GM13977 (cell line): ENCODE data around the gene PRDM5.
"Not testable (repeated sequence)": the region's sequence is repeated elsewhere in the genome, so short reads cannot be mapped to it uniquely, and the experiment has no call there.

ENCODE experiments used
- DNase-seq: peaks from one replicate; pipeline ENCODE4 v3.0.0; 2012; ENCODE audit warnings: low spot score
- CTCF ChIP-seq: IDR thresholded peaks from 2 replicates; pipeline ENCODE4 v1.5.1; 2012; ENCODE audit warnings: mild to moderate bottlenecking, control low read depth; ENCODE audit not compliant: insufficient read depth; ENCODE audit errors: extremely low read depth, missing control alignments
- in situ Hi-C: fragments of 300-500 bp; cut with MboI; formaldehyde crosslinking; loops from one replicate; pipeline ENCODE4 v1.12.0; 2022; ENCODE audit warnings: low sequenced_read_pairs, low pct_unique_long_range_greater_than_20kb, mixed read lengths, inconsistent platforms; ENCODE audit not compliant: unreplicated experiment

Gene PRDM5

GRCh38 chr4:120659616-120660170 lies 262.8 kb downstream of the PRDM5 start:
- TF ChIP-seq CTCF, result no peak
- DNase-seq, result no peak
- in situ Hi-C loops, result no loop called here

DNA sequence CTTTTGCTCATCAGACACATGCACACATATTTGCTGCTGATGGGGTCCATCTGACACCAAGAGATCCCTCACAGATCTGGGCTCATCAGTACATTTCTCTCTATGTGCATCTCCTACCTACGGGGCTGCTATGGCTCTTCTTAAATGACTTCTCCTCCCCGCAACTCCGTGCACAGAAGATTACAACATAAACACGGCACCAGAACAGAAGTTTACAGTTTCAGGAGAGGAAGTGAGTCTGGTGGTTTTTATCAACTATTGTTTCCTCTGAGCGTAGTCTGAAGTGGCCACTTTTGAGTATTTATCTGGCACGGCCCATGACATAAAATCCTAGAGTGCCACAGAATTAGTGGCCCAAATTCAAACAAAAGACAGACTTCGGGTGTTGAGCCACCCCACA lies 263.8 kb downstream of the PRDM5 start:
- no peak for TF ChIP-seq CTCF
- in situ Hi-C loops, result no loop called here
- DNase-seq, result no peak

DNA sequence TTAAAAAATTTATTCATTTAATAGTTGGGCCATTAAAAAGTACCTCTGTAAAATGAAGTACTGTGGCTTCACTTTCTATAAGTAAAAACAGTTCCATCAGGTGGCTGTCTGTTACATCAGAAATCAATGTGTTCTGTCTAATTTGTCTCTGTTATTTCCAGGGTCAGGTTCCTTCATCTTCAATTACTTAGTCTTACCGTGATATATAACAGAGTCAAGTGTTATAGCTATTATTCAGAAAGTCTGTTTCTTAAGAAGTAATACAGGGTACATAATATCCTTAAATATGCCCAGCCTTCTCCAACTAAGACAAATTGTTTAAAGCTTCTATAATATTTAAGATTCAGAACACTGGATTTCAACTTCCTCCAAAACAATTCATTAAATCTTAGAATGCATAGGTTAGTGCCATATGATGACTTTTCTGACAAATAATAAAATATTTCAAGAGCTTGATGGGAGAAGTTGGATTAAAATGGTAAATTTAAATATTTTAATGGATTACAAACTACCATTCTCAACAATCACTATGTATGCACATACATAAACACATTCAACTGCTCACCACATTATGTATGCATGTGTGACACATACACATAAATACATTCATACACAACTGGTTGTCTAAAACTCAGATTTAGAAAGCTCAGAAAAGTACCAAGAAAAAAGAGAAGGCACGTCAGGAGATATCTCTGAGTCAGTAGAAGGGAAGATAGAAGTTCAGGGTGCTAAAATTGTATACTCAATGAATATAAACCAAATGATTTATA lies 268.5 kb downstream of the PRDM5 start:
- no peak for DNase-seq
- TF ChIP-seq CTCF, result no peak
- in situ Hi-C loops, result no loop called here

DNA sequence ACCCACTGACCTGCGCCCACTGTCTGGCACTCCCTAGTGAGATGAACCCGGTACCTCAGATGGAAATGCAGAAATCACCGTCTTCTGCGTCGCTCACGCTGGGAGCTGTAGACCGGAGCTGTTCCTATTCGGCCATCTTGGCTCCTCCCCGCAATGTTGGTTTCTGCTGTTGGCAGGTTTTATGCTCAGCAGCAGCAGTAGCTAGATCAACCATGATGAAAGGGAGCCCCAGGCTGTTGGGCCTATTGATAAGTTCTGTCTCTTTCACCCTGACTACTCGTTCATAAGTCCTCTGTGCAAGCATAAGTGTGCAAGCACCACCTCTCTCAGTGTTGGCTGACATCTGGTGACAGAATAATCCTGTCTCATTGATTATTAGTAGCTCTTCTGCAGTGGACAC lies 274.2 kb downstream of the PRDM5 start:
- in situ Hi-C loops, DNase-seq: not testable (repeated sequence)
